GM23338 (cell line): ENCODE measurements around the gene ASPM. TPM values are rescaled to one million over a fixed set of nuclear protein-coding genes. Genes with fewer than 3 reads are reported as not detected.

Experiments
- ATAC-seq: fragments of 200-7000 bp; cut with Tn5 transposase; 3 replicates; pipeline ENCODE4 v1.9.1; 2020
- DNase-seq: peaks from one replicate; pipeline ENCODE4 v3.0.0-alpha.2; 2015; ENCODE audit warnings: low spot score
- H2AFZ ChIP-seq: fragments of 200-600 bp; sonication (generic); 2 replicates; pipeline ENCODE4 v1.8.0; 2016; ENCODE audit warnings: antibody characterized with exemption, mild to moderate bottlenecking, moderate library complexity
- H3F3A ChIP-seq: fragments of 200-600 bp; sonication (generic); replicated peaks from 2 replicates; pipeline ENCODE4 v1.8.0; 2017; ENCODE audit warnings: antibody characterized with exemption, mixed run types, low read depth
- H3K27ac ChIP-seq: fragments of 200-600 bp; sonication (generic); 2 replicates; pipeline ENCODE4 v1.6.1; 2016; ENCODE audit warnings: low read depth
- H3K27me3 ChIP-seq: fragments of 200-600 bp; sonication (generic); 2 replicates; pipeline ENCODE4 v1.8.0; 2016; ENCODE audit warnings: mild to moderate bottlenecking, mixed run types, moderate library complexity; ENCODE audit not compliant: insufficient read depth
- H3K36me3 ChIP-seq: fragments of 200-600 bp; sonication (generic); 2 replicates; pipeline ENCODE4 v1.8.0; 2016; ENCODE audit warnings: mild to moderate bottlenecking; ENCODE audit not compliant: insufficient read depth
- H3K4me1 ChIP-seq: fragments of 200-600 bp; sonication (generic); 2 replicates; pipeline ENCODE4 v1.8.0; 2016; ENCODE audit warnings: mild to moderate bottlenecking, moderate library complexity; ENCODE audit not compliant: insufficient read depth
- H3K4me2 ChIP-seq: fragments of 200-600 bp; sonication (generic); 2 replicates; pipeline ENCODE4 v1.7.1; 2017; ENCODE audit warnings: mixed run types
- H3K4me3 ChIP-seq: fragments of 200-600 bp; sonication (generic); 2 replicates; pipeline ENCODE4 v1.6.1; 2016; ENCODE audit warnings: mixed run types
- H3K79me2 ChIP-seq: fragments of 200-600 bp; sonication (generic); replicated peaks from 2 replicates; pipeline ENCODE4 v1.8.0; 2017; ENCODE audit warnings: mild to moderate bottlenecking; ENCODE audit not compliant: insufficient read depth
- H3K9me2 ChIP-seq: fragments of 200-600 bp; sonication (generic); 2 replicates; pipeline ENCODE4 v1.8.0; 2017; ENCODE audit not compliant: insufficient read depth
- H4K20me1 ChIP-seq: fragments of 200-600 bp; sonication (generic); replicated peaks from 2 replicates; pipeline ENCODE4 v1.8.0; 2017; ENCODE audit warnings: mild to moderate bottlenecking; ENCODE audit not compliant: insufficient read depth
- H3K27ac Mint-ChIP-seq: 2 replicates; pipeline ENCODE4 v1.8.0; 2020; ENCODE audit warnings: inconsistent platforms, mild to moderate bottlenecking, moderate library complexity, mixed read lengths
- H3K27me3 Mint-ChIP-seq: 3 replicates; pipeline ENCODE4 v1.8.0; 2022; ENCODE audit warnings: low read depth, mild to moderate bottlenecking, moderate library complexity, mixed read lengths, inconsistent platforms; ENCODE audit not compliant: insufficient read depth, poor library complexity
- H3K36me3 Mint-ChIP-seq: 3 replicates; pipeline ENCODE4 v1.8.0; 2021; ENCODE audit warnings: low read depth, mild to moderate bottlenecking, inconsistent platforms, moderate library complexity, mixed read lengths
- H3K4me1 Mint-ChIP-seq: 3 replicates; pipeline ENCODE4 v1.8.0; 2020; ENCODE audit warnings: mild to moderate bottlenecking, inconsistent platforms, mixed read lengths
- H3K4me3 Mint-ChIP-seq: 3 replicates; pipeline ENCODE4 v1.8.0; 2021; ENCODE audit warnings: moderate library complexity, mild to moderate bottlenecking, inconsistent platforms, mixed read lengths
- H3K9me3 Mint-ChIP-seq: 3 replicates; pipeline ENCODE4 v1.8.0; 2020; ENCODE audit warnings: moderate library complexity, mild to moderate bottlenecking, inconsistent platforms, mixed read lengths
- CREB1 ChIP-seq: fragments of 250-450 bp; sonication (Bioruptor Pico); IDR thresholded peaks from 2 replicates; pipeline ENCODE4 v1.5.0; 2020; ENCODE audit warnings: low read depth, mild to moderate bottlenecking, moderate library complexity
- EZH2 ChIP-seq: fragments of 200-600 bp; sonication (generic); IDR thresholded peaks from one replicate; pipeline ENCODE4 v1.8.0; 2017; ENCODE audit warnings: antibody characterized with exemption, mild to moderate bottlenecking, low read depth; ENCODE audit not compliant: unreplicated experiment
- EZH2phosphoT487 ChIP-seq: fragments of 200-600 bp; sonication (generic); IDR thresholded peaks from one replicate; pipeline ENCODE4 v1.8.1; 2018; ENCODE audit warnings: antibody characterized with exemption; ENCODE audit not compliant: unreplicated experiment
- JUNB ChIP-seq: IDR thresholded peaks from one replicate; pipeline ENCODE4 v1.6.1; 2016; ENCODE audit warnings: antibody characterized with exemption; ENCODE audit not compliant: unreplicated experiment
- NANOG ChIP-seq: IDR thresholded peaks from 2 replicates; pipeline ENCODE4 v1.6.1; 2016; ENCODE audit warnings: antibody characterized with exemption, borderline replicate concordance
- STAT1 ChIP-seq: IDR thresholded peaks from one replicate; pipeline ENCODE4 v1.6.1; 2016; ENCODE audit warnings: antibody characterized with exemption; ENCODE audit not compliant: unreplicated experiment
- ZNF331 ChIP-seq: fragments of 250-450 bp; sonication (Bioruptor Pico); IDR thresholded peaks from 2 replicates; pipeline ENCODE4 v1.5.0; 2020; ENCODE audit warnings: low read depth, mild to moderate bottlenecking, moderate library complexity
- ZNF462 ChIP-seq: fragments of 250-450 bp; sonication (Bioruptor Pico); IDR thresholded peaks from 2 replicates; pipeline ENCODE4 v1.5.0; 2020; ENCODE audit warnings: mild to moderate bottlenecking, moderate library complexity
- polyA plus RNA-seq: library from polyadenylated mRNA; unstranded; fragments of >200 nt; fragmentation: Nextera tagmentation; extraction: Ambion mirVana; gene quantifications from 2 replicates; pipeline ENCODE4 v1.2.1, GENCODE V29; 2016
- total RNA-seq: library from RNA; depleted of rRNA; stranded (reverse); fragments of >200 nt; shearing (Covaris generic); gene quantifications from 2 replicates; pipeline ENCODE4 v1.2.3, GENCODE V29; 2014
- TF ChIP-seq, protein P1 (sequence below): IDR thresholded peaks from one replicate; pipeline ENCODE4 v1.6.1; 2018; ENCODE audit warnings: antibody characterized with exemption; ENCODE audit not compliant: unreplicated experiment

ASPM gene
- total and polyA plus RNA-seq, 2 experiments from 2014 or later = 36.8 to 64.9 TPM

DNA sequence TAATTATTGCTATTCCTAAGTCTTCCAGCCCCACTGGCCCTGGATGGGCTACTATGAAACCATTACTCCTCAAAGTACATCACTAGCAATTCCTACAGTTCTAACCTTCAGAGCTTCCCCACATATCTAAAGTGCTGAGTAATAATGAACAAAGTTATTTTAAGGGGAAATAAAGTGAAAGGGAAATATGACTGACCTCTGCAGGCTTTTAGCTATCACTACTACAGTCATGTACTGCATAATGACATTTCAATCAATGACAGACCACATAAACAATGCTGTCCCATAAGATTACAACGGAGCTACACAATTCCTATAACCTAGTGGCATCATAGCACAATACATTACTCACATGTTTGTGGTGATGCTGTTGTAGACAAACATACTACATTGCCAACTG lies 32.5 kb upstream of the ASPM start:
- Histone ChIP-seq H4K20me1 (0 out of 2 replicates have a peak, but pooled peaks cover 3% of the 10 kb centered on the region), H3K79me2 (no peaks in the 10 kb centered on the region), H2AFZ (no peak overlapping the region), H3F3A (no peaks in the 10 kb centered on the region), H3K4me3 (no peak overlapping the region), H3K9me2 (no peaks in the 10 kb centered on the region), H3K4me2 (no peak overlapping the region), H3K27ac (no peak overlapping the region), H3K4me1 (no peaks in the 10 kb centered on the region), H3K27me3 (no peaks in the 10 kb centered on the region), H3K36me3 (peaks cover 4% of the 10 kb centered on the region; the same call in 1 of the 2 replicates)
- H3K9me3 Mint-ChIP-seq = no peaks in the 10 kb centered on the region
- ATAC-seq (no peak), DNase-seq (no peak)
- H3K27me3 Mint-ChIP-seq = no peaks in the 10 kb centered on the region
- no peak overlapping the region for H3K4me3 Mint-ChIP-seq
- no peak overlapping the region for H3K27ac Mint-ChIP-seq
- H3K36me3 Mint-ChIP-seq = peaks cover 9% of the 10 kb centered on the region; the same call in 2 of the 3 replicates
- TF ChIP-seq EZH2phosphoT487 (no peak), CREB1 (CRISPR knock-in tag) (no peak), NANOG (no peak), ZNF462 (CRISPR knock-in tag) (no peak), EZH2 (no peak), ZNF331 (no peak), STAT1 (no peak), JUNB (no peak)
- TF ChIP-seq, protein P1, sequence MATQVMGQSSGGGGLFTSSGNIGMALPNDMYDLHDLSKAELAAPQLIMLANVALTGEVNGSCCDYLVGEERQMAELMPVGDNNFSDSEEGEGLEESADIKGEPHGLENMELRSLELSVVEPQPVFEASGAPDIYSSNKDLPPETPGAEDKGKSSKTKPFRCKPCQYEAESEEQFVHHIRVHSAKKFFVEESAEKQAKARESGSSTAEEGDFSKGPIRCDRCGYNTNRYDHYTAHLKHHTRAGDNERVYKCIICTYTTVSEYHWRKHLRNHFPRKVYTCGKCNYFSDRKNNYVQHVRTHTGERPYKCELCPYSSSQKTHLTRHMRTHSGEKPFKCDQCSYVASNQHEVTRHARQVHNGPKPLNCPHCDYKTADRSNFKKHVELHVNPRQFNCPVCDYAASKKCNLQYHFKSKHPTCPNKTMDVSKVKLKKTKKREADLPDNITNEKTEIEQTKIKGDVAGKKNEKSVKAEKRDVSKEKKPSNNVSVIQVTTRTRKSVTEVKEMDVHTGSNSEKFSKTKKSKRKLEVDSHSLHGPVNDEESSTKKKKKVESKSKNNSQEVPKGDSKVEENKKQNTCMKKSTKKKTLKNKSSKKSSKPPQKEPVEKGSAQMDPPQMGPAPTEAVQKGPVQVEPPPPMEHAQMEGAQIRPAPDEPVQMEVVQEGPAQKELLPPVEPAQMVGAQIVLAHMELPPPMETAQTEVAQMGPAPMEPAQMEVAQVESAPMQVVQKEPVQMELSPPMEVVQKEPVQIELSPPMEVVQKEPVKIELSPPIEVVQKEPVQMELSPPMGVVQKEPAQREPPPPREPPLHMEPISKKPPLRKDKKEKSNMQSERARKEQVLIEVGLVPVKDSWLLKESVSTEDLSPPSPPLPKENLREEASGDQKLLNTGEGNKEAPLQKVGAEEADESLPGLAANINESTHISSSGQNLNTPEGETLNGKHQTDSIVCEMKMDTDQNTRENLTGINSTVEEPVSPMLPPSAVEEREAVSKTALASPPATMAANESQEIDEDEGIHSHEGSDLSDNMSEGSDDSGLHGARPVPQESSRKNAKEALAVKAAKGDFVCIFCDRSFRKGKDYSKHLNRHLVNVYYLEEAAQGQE = no peak
- no peaks in the 10 kb centered on the region for H3K4me1 Mint-ChIP-seq
